ENCODE results near the gene C3orf62. TPM values are rescaled to one million over a fixed set of nuclear protein-coding genes. Genes with fewer than 3 reads are reported as not detected.

C3orf62 gene
- total RNA-seq, result 1 to 10 TPM; 4.2 to 5.1 (median 4.3) TPM

- Histone ChIP-seq H3K36me3 (no peaks in the 10 kb centered on the region), H3K4me1 (peaks cover 0 to 5% of the 10 kb centered on the region in 2 donors), H3K4me3 (peak within 1 kb of the TSS; percentile 44 to 71 (median 58)), H3K9me3 (no peaks in the 10 kb centered on the region), H3K27ac (peak within 1 kb of the TSS; percentile 91 to 97), H3K27me3 (no peaks in the 10 kb centered on the region)
- peak; percentile 84 to 94 for DNase-seq (ENCODE audit: low spot score in 2 of 2)
- intact Hi-C loops (cut with DNase I; ENCODE audit: low total_unique reads), result no loop called here
- TF ChIP-seq POLR2A (IDR thresholded peaks at IDR 0.05), result no peak
- TF ChIP-seq CTCF (IDR thresholded peaks at IDR 0.05), result no peak
- TF ChIP-seq POLR2AphosphoS5 (IDR thresholded peaks at IDR 0.05), result peak; percentile 81 to 90 (median 86)
These were observed at the start of gene C3orf62 for GRCh38 chr3:49276475-49277382. TSS of gene C3orf62 (minus strand) at chr3:49277232. CDS start at chr3:49276872, 360 bp downstream.

- no peak for TF ChIP-seq POLR2AphosphoS5 (IDR thresholded peaks at IDR 0.05)
- TF ChIP-seq POLR2A (IDR thresholded peaks at IDR 0.05), result no peak
- no peak for TF ChIP-seq CTCF (IDR thresholded peaks at IDR 0.05)
- intact Hi-C loops (cut with DNase I; ENCODE audit: low total_unique reads), result no loop called here
These were observed 47.7 kb upstream of the C3orf62 start for GRCh38 chr3:49324768-49325167.

GRCh38 chr3:49316696-49317457, 39.8 kb upstream of the C3orf62 start:
- TF ChIP-seq POLR2AphosphoS5 (IDR thresholded peaks at IDR 0.05) (no peak), CTCF (IDR thresholded peaks at IDR 0.05) (no peak), POLR2A (IDR thresholded peaks at IDR 0.05) (no peak)
- DNase-seq (ENCODE audit: low spot score in 2 of 2), result no peak
- peaks cover 6% of the 10 kb centered on the region for H3K36me3 ChIP-seq
- H3K4me3 ChIP-seq, result no peak overlapping the region
- no peaks in the 10 kb centered on the region for H3K4me1 ChIP-seq
- intact Hi-C loops (cut with DNase I; ENCODE audit: low total_unique reads), result no loop called here
- H3K27me3 ChIP-seq, result no peaks in the 10 kb centered on the region
- H3K27ac ChIP-seq, result no peak overlapping the region
- no peaks in the 10 kb centered on the region for H3K9me3 ChIP-seq

More at GRCh38 chr3:49324768-49325167, 47.7 kb upstream of the C3orf62 start:
- Histone ChIP-seq H3K4me1 (no peaks in the 10 kb centered on the region), H3K27ac (no peak overlapping the region), H3K27me3 (no peaks in the 10 kb centered on the region), H3K9me3 (no peaks in the 10 kb centered on the region), H3K36me3 (peaks cover 6% of the 10 kb centered on the region), H3K4me3 (no peak overlapping the region)
- DNase-seq (ENCODE audit: low spot score in 2 of 2), result no peak

GRCh38 chr3:49313896-49314688, 37.1 kb upstream of the C3orf62 start:
- Histone ChIP-seq H3K27ac (no peak overlapping the region), H3K36me3 (peaks cover 6% of the 10 kb centered on the region)

More at GRCh38 chr3:49313896-49314688, 37.1 kb upstream of the C3orf62 start:
- Histone ChIP-seq H3K4me1 (no peaks in the 10 kb centered on the region), H3K4me3 (no peak overlapping the region), H3K9me3 (no peaks in the 10 kb centered on the region), H3K27me3 (no peaks in the 10 kb centered on the region)
- intact Hi-C loops (cut with DNase I; ENCODE audit: low total_unique reads), result no loop called here
- no peak for TF ChIP-seq CTCF (IDR thresholded peaks at IDR 0.05)
- no peak for TF ChIP-seq POLR2A (IDR thresholded peaks at IDR 0.05)
- TF ChIP-seq POLR2AphosphoS5 (IDR thresholded peaks at IDR 0.05), result no peak
- DNase-seq (ENCODE audit: low spot score in 2 of 2), result no peak

Data from breast epithelium (tissue), 4 donors.